ENCODE measurements around the gene FAM78A. TPM values are rescaled to one million over a fixed set of nuclear protein-coding genes. Genes with fewer than 3 reads are reported as not detected.

Gene FAM78A
- total and polyA plus RNA-seq, 2 donors (not counting 1 experiment from before 2014, with no cell fraction given): 42.9 to 58.3 TPM

DNA sequence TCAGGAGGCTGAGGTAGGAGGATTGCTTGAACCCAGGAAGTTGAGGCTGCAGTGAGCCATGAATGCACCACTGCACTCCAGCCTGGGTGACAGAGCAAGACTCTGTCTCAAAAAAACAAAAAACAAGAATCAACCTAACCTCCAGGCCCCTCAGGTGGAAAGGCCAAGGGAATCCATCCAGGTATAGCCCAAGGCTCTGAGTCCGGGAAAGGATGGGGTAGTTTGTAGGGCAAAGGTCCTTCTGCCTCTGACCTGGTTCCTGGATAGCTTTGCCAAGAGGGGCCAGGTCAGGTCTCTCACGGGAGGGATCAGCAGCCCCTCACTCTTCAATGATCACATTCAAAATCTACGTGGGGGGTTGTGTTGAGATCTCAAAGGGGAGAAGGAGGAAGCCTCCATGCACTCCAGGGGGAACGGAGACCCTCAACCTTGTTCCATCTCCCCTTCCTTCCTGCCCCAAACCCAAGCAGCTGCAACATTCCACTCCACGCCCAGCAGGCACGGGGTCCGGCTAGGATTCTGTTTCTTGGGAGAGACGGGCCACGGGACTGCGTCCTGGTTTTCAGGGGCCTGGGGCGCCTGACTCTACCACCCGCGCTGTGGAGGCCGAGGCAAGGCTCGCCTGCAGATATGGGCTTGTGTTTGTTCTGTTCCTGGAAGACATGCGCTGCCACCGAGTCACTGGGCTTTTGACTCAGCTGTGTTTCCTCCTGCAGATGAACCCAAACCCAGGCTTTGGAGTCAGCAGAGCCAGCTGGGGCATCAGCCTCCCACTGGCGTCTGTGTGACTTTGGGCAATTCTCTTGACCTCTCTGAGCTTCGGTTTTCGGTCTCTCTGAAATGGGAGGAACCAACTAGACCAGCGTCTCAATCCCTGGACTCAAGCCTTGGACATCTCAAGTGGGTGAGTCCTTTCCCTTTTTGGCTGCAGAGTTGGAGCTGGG lies 48.7 kb upstream of the FAM78A start:
- no peaks in the 10 kb centered on the region for H4K20me1 ChIP-seq (ENCODE audit: control insufficient read depth, insufficient read depth, low read length, poor library complexity, severe bottlenecking)
- H3K4me1 Mint-ChIP-seq: no peaks in the 10 kb centered on the region
- ChIA-PET CTCF (interaction anchor here (2.9 to 5.6 kb wide), 2 partner anchors 11 to 146 kb away, joined by 13 to 25 read pairs; no protein-coding TSS in a partner anchor), POLR2A (no interaction called here)
- H3K4me3 ChIP-seq (ENCODE audit: control extremely low read depth in 1 of 5, extremely low read depth in 1 of 5, insufficient read depth in 1 of 5, low read depth in 2 of 5, low read length in 4 of 5): no peak overlapping the region
- no peak overlapping the region for H3K9ac ChIP-seq (ENCODE audit: low read length)
- no peak overlapping the region for H3K27ac ChIP-seq (ENCODE audit: low read length in 2 of 2)
- ATAC-seq (ENCODE audit: low read depth) (no peak), DNase-seq (no peak)
- 94% methylated on average over 19 of the region's 21 CpGs for WGBS (ENCODE audit: insufficient coverage)
- H3K27ac Mint-ChIP-seq: no peak overlapping the region
- H2AFZ ChIP-seq (ENCODE audit: insufficient read depth, low read depth, low read length, poor library complexity, severe bottlenecking): no peak overlapping the region
- TF ChIP-seq, protein P1, sequence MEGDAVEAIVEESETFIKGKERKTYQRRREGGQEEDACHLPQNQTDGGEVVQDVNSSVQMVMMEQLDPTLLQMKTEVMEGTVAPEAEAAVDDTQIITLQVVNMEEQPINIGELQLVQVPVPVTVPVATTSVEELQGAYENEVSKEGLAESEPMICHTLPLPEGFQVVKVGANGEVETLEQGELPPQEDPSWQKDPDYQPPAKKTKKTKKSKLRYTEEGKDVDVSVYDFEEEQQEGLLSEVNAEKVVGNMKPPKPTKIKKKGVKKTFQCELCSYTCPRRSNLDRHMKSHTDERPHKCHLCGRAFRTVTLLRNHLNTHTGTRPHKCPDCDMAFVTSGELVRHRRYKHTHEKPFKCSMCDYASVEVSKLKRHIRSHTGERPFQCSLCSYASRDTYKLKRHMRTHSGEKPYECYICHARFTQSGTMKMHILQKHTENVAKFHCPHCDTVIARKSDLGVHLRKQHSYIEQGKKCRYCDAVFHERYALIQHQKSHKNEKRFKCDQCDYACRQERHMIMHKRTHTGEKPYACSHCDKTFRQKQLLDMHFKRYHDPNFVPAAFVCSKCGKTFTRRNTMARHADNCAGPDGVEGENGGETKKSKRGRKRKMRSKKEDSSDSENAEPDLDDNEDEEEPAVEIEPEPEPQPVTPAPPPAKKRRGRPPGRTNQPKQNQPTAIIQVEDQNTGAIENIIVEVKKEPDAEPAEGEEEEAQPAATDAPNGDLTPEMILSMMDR (IDR thresholded peaks at IDR 0.05): no peak
- no peak for TF ChIP-seq EZH2 (IDR thresholded peaks at IDR 0.05; ENCODE audit: borderline replicate concordance, insufficient read depth, low read depth, low read length, poor library complexity, severe bottlenecking)
- H3K4me1 ChIP-seq (ENCODE audit: control insufficient read depth in 2 of 2, insufficient read depth in 2 of 2, low read length in 2 of 2): no peaks in the 10 kb centered on the region
- intact Hi-C loops (cut with micrococcal nuclease): no loop called here
- no peaks in the 10 kb centered on the region for H3K27me3 Mint-ChIP-seq
- no peaks in the 10 kb centered on the region for H3K79me2 ChIP-seq (ENCODE audit: control insufficient read depth, insufficient read depth, low read length)
- no peaks in the 10 kb centered on the region for H3K9me3 ChIP-seq (ENCODE audit: control extremely low read depth in 1 of 3, control insufficient read depth in 2 of 3, insufficient read depth in 1 of 3, low read length in 2 of 3)
- no peaks in the 10 kb centered on the region for H3K9me3 Mint-ChIP-seq (ENCODE audit: insufficient read depth)
- no peak overlapping the region for H3K4me3 Mint-ChIP-seq
- no peaks in the 10 kb centered on the region for H3K36me3 ChIP-seq (replicated peaks in 1 of 2; ENCODE audit: control extremely low read depth in 1 of 2, control insufficient read depth in 1 of 2, extremely low read depth in 1 of 2, insufficient read depth in 2 of 2, low read length in 1 of 2)
- no peaks in the 10 kb centered on the region for H3K27me3 ChIP-seq (replicated peaks in 1 of 4; ENCODE audit: control extremely low read depth in 1 of 4, control insufficient read depth in 3 of 4, insufficient read depth in 4 of 4, low read length in 3 of 4)
- H3K4me2 ChIP-seq (replicated peaks; ENCODE audit: low read depth, low read length, poor library complexity, severe bottlenecking): no peak overlapping the region

- CTCF ChIA-PET: interaction anchor here (0.6 to 5.6 kb wide), 3 partner anchors 12 to 145 kb away, joined by 4 to 25 read pairs (median 4); no protein-coding TSS in a partner anchor
- intact Hi-C loops (cut with micrococcal nuclease): no loop called here
These were observed 47.3 kb upstream of the FAM78A start for GRCh38 chr9:131323629-131324028.

More at GRCh38 chr9:131323629-131324028, 47.3 kb upstream of the FAM78A start:
- TF ChIP-seq EZH2 (IDR thresholded peaks at IDR 0.05; ENCODE audit: borderline replicate concordance, insufficient read depth, low read depth, low read length, poor library complexity, severe bottlenecking): no peak
- TF ChIP-seq, protein P1 (IDR thresholded peaks at IDR 0.05): no peak
- Histone ChIP-seq H2AFZ (ENCODE audit: insufficient read depth, low read depth, low read length, poor library complexity, severe bottlenecking) (no peak overlapping the region), H3K9me3 (ENCODE audit: control extremely low read depth in 1 of 3, control insufficient read depth in 2 of 3, insufficient read depth in 1 of 3, low read length in 2 of 3) (no peaks in the 10 kb centered on the region), H3K4me3 (ENCODE audit: control extremely low read depth in 1 of 5, extremely low read depth in 1 of 5, insufficient read depth in 1 of 5, low read depth in 2 of 5, low read length in 4 of 5) (no peak overlapping the region), H3K4me1 (ENCODE audit: control insufficient read depth in 2 of 2, insufficient read depth in 2 of 2, low read length in 2 of 2) (no peaks in the 10 kb centered on the region), H3K9ac (ENCODE audit: low read length) (no peak overlapping the region), H3K79me2 (ENCODE audit: control insufficient read depth, insufficient read depth, low read length) (no peaks in the 10 kb centered on the region), H4K20me1 (ENCODE audit: control insufficient read depth, insufficient read depth, low read length, poor library complexity, severe bottlenecking) (no peaks in the 10 kb centered on the region), H3K27ac (ENCODE audit: low read length in 2 of 2) (no peak overlapping the region), H3K36me3 (replicated peaks in 1 of 2; ENCODE audit: control extremely low read depth in 1 of 2, control insufficient read depth in 1 of 2, extremely low read depth in 1 of 2, insufficient read depth in 2 of 2, low read length in 1 of 2) (no peaks in the 10 kb centered on the region), H3K4me2 (replicated peaks; ENCODE audit: low read depth, low read length, poor library complexity, severe bottlenecking) (no peak overlapping the region), H3K27me3 (replicated peaks in 1 of 4; ENCODE audit: control extremely low read depth in 1 of 4, control insufficient read depth in 3 of 4, insufficient read depth in 4 of 4, low read length in 3 of 4) (no peaks in the 10 kb centered on the region)
- Mint-ChIP-seq H3K4me3 (no peak overlapping the region), H3K27ac (no peak overlapping the region), H3K4me1 (no peaks in the 10 kb centered on the region), H3K9me3 (ENCODE audit: insufficient read depth) (no peaks in the 10 kb centered on the region), H3K27me3 (peaks cover under 1% of the 10 kb centered on the region)
- POLR2A ChIA-PET: no interaction called here
- 98% methylated on average over 7 of the region's 8 CpGs for WGBS (ENCODE audit: insufficient coverage)
- no peak for ATAC-seq (ENCODE audit: low read depth)
- no peak for DNase-seq

Measured in B cell (primary cell).